GM21360 (cell line): ENCODE results near the gene TMEM164.
A peak's percentile ranks its signal among the peaks of the same experiment; 100 is the strongest.

Experiments used
- ATAC-seq: cut with Tn5 transposase; IDR thresholded peaks from one replicate; pipeline ENCODE4 v1.9.1; 2021; ENCODE audit warnings: mild to moderate bottlenecking, moderate library complexity; ENCODE audit not compliant: unreplicated experiment

Gene TMEM164

GRCh38 chrX:110161361-110161686 is 158.4 kb downstream of the TMEM164 start:
- ATAC-seq: no peak

- ATAC-seq: no peak
Observed at GRCh38 chrX:110162131-110162530, 159.2 kb downstream of the TMEM164 start.

GRCh38 chrX:110162867-110163266 is 160.0 kb downstream of the TMEM164 start:
- ATAC-seq: no peak

GRCh38 chrX:110163488-110163887 is 160.6 kb downstream of the TMEM164 start:
- no peak for ATAC-seq

GRCh38 chrX:110167952-110168451 is 165.1 kb downstream of the TMEM164 start:
- ATAC-seq: no peak

GRCh38 chrX:110168585-110168984 is 165.7 kb downstream of the TMEM164 start:
- no peak for ATAC-seq

GRCh38 chrX:110170029-110170428 is 167.1 kb downstream of the TMEM164 start:
- no peak for ATAC-seq

- no peak for ATAC-seq
Observed at GRCh38 chrX:110171442-110171841, 168.5 kb downstream of the TMEM164 start.

GRCh38 chrX:110172215-110172614 is 169.3 kb downstream of the TMEM164 start:
- peak; percentile 96 for ATAC-seq

- ATAC-seq: no peak
Observed at GRCh38 chrX:110173192-110174175, 170.6 kb downstream of the TMEM164 start.

- no peak for ATAC-seq
Observed at GRCh38 chrX:110175146-110175545, 172.2 kb downstream of the TMEM164 start.

- no peak for ATAC-seq
Observed at GRCh38 chrX:110175696-110176095, 172.8 kb downstream of the TMEM164 start.

GRCh38 chrX:110178179-110178865 is 175.4 kb downstream of the TMEM164 start:
- no peak for ATAC-seq

- ATAC-seq: peak; percentile 14
Observed at GRCh38 chrX:110180176-110180927, 177.4 kb downstream of the TMEM164 start.

- ATAC-seq: peak; percentile 87
Observed at GRCh38 chrX:110180928-110181310, 178.0 kb downstream of the TMEM164 start.

- ATAC-seq: no peak
Observed at GRCh38 chrX:110181459-110182137, 178.7 kb downstream of the TMEM164 start.

GRCh38 chrX:110182362-110182761 is 179.4 kb downstream of the TMEM164 start:
- no peak for ATAC-seq

- no peak for ATAC-seq
Observed at GRCh38 chrX:110182865-110183264, 180.0 kb downstream of the TMEM164 start.

GRCh38 chrX:110183314-110183713 is 180.4 kb downstream of the TMEM164 start:
- no peak for ATAC-seq

- ATAC-seq: no peak
Observed at GRCh38 chrX:110188701-110189558, 186.0 kb downstream of the TMEM164 start.
